Ovary (tissue), 9 donors: Measurements from ENCODE around the gene PCDHA1. TPM values are rescaled to one million over a fixed set of nuclear protein-coding genes. Genes with fewer than 3 reads are reported as not detected.

Experiments used
- DNase-seq, 5 donors: peaks; one replicate each; pipeline ENCODE4 v3.0.0-alpha.2; 2019 to 2020
- H3K27ac ChIP-seq, 2 donors: fragments of 200-600 bp; one replicate each; pipeline versions ENCODE4 v1.5.1 to v1.8.0; 2019 to 2022
- H3K27me3 ChIP-seq: fragments of 200-600 bp; one replicate; pipeline ENCODE4 v1.8.0; 2022
- H3K36me3 ChIP-seq: fragments of 200-600 bp; sonication (generic); one replicate; pipeline ENCODE4 v1.5.1; 2019
- H3K4me1 ChIP-seq: one replicate; pipeline ENCODE4 v1.8.1; 2013; ENCODE audit warnings: mild to moderate bottlenecking, moderate library complexity; ENCODE audit not compliant: insufficient read depth
- H3K4me3 ChIP-seq: fragments of 200-600 bp; sonication (generic); one replicate; pipeline ENCODE4 v1.5.1; 2017
- H3K9me3 ChIP-seq, 2 donors: fragments of 200-600 bp in 1 of 2; sonication (generic) in 1 of 2; one replicate each; pipeline versions ENCODE4 v1.5.1 to v1.8.1; 2013 to 2019; ENCODE audit warnings: mild to moderate bottlenecking in 1 of 2, moderate library complexity in 1 of 2
- EP300 ChIP-seq: sonication (generic); formaldehyde crosslinking; IDR thresholded peaks from one replicate; pipeline ENCODE4 v1.6.1; 2017; ENCODE audit warnings: antibody characterized with exemption
- POLR2A ChIP-seq: fragments of 450-650 bp; IDR thresholded peaks from one replicate; pipeline ENCODE4 v1.6.1; 2017; ENCODE audit warnings: antibody characterized with exemption, mild to moderate bottlenecking, moderate library complexity
- WGBS, 3 donors: extraction: QIAGEN DNeasy Blood & Tissue Kit in 1 of 3; methylation state at CpG; one replicate each; pipeline versions ENCODE4 v1.1.5 to v1.1.7; 2013 to 2017; 5-methylcytosine and 5-hydroxymethylcytosine counted together
- intact Hi-C, 4 donors: fragments of 100-400 bp; cut with DNase I; formaldehyde crosslinking; loops; one replicate each; pipeline versions ENCODE4 v1.11.0 to v1.15.1; 2022 to 2023
- polyA plus RNA-seq, 2 donors: library from polyadenylated mRNA; stranded (reverse); fragments of 200-250 nt in 1 of 2; fragments of 350-450 nt in 1 of 2; fragmentation: Illumina TruSeq in 1 of 2; extraction: RNeasy Lipid Tissue Mini Kit (QIAGEN cat#74804) in 1 of 2; gene quantifications; one replicate each; pipeline ENCODE4 v1.2.3, GENCODE V29; 2013 to 2014
- total RNA-seq, 7 donors: library from RNA; depleted of rRNA in 2 of 7; stranded (reverse); fragments of >200 nt in 2 of 7; fragmentation: NEBNext Ultra II Directional in 3 of 7; extraction: Animal tissue kit (Norgen Biotek cat#: 25700) in 3 of 7; gene quantifications; one replicate each; pipeline versions ENCODE4 v1.1.0 to v1.2.4, GENCODE V29; 2016 to 2023
- TF ChIP-seq, protein P1 (sequence below), 3 donors: fragments of 450-650 bp in 2 of 3; fragments of 200-600 bp in 1 of 3; IDR thresholded peaks; one replicate each; pipeline versions ENCODE4 v1.5.1 to v1.8.0; 2016 to 2022; ENCODE audit warnings: antibody characterized with exemption in 3 of 3, mild to moderate bottlenecking in 1 of 3
- donor health status: DM: no; HTN: no; CAD: no; lungs with moderate emphysema.
- donor health status: DM: no; HTN: no; CAD: no.
- donor health status: Bipolar disorder and iron deficiency.
- donor health status: DM: yes; HTN: yes; CAD: no.
- donor health status: DM: no; HTN: no; CAD: no.
- donor health status: DM: yes; HTN: yes; CAD: no.

Gene PCDHA1
- total and polyA plus RNA-seq, 9 donors: 0.05 TPM; not detected in 8

- Histone ChIP-seq H3K4me1 (peaks cover 2% of the 10 kb centered on the region), H3K4me3 (no peak overlapping the region), H3K27ac (no peak overlapping the region)
Observed at GRCh38 chr5:141039517-141039916, 253.6 kb downstream of the PCDHA1 start.

DNA sequence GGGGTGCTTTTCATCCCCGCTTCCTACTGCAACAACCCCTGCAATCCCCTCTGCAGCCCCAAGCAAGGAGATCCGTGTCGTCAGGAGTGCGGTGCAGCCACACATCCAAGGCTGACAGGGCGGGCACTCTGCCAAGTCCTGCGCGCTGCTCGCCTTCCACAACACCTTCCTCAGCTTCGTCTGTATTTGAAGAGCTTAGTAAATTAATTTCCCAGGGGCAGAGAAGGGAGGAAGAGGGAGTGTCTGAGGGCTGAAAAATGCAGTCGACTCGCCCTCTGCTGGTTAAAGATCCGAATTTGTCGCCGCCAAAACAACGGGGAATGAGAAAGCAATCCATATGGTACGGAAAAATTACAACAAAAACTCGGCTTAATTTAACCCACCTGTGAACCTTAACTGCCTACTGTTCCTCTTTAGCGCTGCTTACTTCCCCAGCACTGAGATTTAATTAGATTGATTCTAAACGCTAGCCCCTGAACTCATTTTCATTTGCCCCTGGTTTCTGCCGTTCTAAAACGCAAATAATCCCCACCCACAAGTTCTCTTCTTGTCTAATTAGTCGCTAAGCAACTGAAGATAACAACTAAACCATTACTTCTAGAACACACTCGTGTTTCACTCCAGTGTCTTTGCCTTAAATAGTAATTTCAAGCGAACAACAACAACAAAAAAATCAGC lies 254.3 kb downstream of the PCDHA1 start:
- H3K4me3 ChIP-seq: peak overlapping the region; percentile 30

More at GRCh38 chr5:141039517-141039916, 253.6 kb downstream of the PCDHA1 start:
- TF ChIP-seq, protein P1, sequence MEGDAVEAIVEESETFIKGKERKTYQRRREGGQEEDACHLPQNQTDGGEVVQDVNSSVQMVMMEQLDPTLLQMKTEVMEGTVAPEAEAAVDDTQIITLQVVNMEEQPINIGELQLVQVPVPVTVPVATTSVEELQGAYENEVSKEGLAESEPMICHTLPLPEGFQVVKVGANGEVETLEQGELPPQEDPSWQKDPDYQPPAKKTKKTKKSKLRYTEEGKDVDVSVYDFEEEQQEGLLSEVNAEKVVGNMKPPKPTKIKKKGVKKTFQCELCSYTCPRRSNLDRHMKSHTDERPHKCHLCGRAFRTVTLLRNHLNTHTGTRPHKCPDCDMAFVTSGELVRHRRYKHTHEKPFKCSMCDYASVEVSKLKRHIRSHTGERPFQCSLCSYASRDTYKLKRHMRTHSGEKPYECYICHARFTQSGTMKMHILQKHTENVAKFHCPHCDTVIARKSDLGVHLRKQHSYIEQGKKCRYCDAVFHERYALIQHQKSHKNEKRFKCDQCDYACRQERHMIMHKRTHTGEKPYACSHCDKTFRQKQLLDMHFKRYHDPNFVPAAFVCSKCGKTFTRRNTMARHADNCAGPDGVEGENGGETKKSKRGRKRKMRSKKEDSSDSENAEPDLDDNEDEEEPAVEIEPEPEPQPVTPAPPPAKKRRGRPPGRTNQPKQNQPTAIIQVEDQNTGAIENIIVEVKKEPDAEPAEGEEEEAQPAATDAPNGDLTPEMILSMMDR (IDR thresholded peaks at IDR 0.05): no peak
- WGBS, 3 donors: 36 to 45% (median 43%) methylated on average over 3 of the region's 3 CpGs
- Histone ChIP-seq H3K27me3 (no peaks in the 10 kb centered on the region), H3K36me3 (no peaks in the 10 kb centered on the region), H3K9me3 (no peaks in the 10 kb centered on the region)
- intact Hi-C loops: no loop called here
- DNase-seq: no peak

GRCh38 chr5:141040771-141041426 lies 255.0 kb downstream of the PCDHA1 start:
- Histone ChIP-seq H3K4me3 (peak overlapping the region; percentile 30), H3K27me3 (no peaks in the 10 kb centered on the region), H3K4me1 (peaks cover 2% of the 10 kb centered on the region), H3K27ac (no peak overlapping the region), H3K9me3 (no peaks in the 10 kb centered on the region), H3K36me3 (no peaks in the 10 kb centered on the region)
- TF ChIP-seq, protein P1 (IDR thresholded peaks at IDR 0.05): peak in 2 of 3 donors; percentile 57 to 76
- TF ChIP-seq POLR2A: no peak
- intact Hi-C loops: no loop called here
- DNase-seq: peak; percentile 88 to 95 (median 91)
- whole genome bisulfite sequencing, 3 donors: 2 to 4% (median 3%) methylated on average over 25 of the region's 25 CpGs

More for the DNA sequence above, 254.3 kb downstream of the PCDHA1 start:
- WGBS, 3 donors: 7 to 9% (median 8%) methylated on average over 24 of the region's 24 CpGs
- H3K4me1 ChIP-seq: peaks cover 2% of the 10 kb centered on the region
- no peaks in the 10 kb centered on the region for H3K27me3 ChIP-seq
- H3K9me3 ChIP-seq: no peaks in the 10 kb centered on the region
- no peak for TF ChIP-seq POLR2A
- no peak for TF ChIP-seq EP300
- TF ChIP-seq, protein P1 (IDR thresholded peaks at IDR 0.05): no peak
- peak in 2 of 5 donors; percentile 26 to 39 for DNase-seq
- no peak overlapping the region for H3K27ac ChIP-seq
- no peaks in the 10 kb centered on the region for H3K36me3 ChIP-seq
- intact Hi-C loops: no loop called here

DNA sequence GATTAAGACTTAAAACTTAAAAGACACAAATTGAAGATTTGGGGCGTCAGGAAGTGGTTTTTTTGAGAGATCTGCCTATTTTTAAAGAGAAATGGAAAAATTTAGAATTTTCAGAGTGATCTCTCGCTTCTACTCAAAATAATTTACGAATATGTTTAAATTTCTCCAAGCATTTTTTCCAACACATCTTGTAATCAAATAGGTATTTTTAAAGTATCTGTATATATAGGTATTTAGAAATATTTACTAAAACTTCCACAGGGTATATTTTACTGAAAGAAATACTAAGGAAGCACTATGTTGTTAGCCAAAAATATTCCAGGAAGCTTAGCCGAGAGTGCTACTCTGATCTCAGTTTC lies 255.5 kb downstream of the PCDHA1 start:
- peaks cover 2% of the 10 kb centered on the region for H3K4me1 ChIP-seq
- intact Hi-C loops: no loop called here

More for the DNA sequence above, 255.5 kb downstream of the PCDHA1 start:
- H3K9me3 ChIP-seq: no peaks in the 10 kb centered on the region
- no peak overlapping the region for H3K4me3 ChIP-seq
- no peak for TF ChIP-seq EP300
- no peak for TF ChIP-seq POLR2A
- TF ChIP-seq, protein P1 (IDR thresholded peaks at IDR 0.05): no peak
- no peaks in the 10 kb centered on the region for H3K36me3 ChIP-seq
- no peak for DNase-seq
- no peak overlapping the region for H3K27ac ChIP-seq
- 16 to 19% (median 18%) methylated on average over 4 of the region's 4 CpGs for WGBS, 3 donors
- no peaks in the 10 kb centered on the region for H3K27me3 ChIP-seq
